ENCODE data around the gene ZNF133.

- TF ChIP-seq, protein P1, sequence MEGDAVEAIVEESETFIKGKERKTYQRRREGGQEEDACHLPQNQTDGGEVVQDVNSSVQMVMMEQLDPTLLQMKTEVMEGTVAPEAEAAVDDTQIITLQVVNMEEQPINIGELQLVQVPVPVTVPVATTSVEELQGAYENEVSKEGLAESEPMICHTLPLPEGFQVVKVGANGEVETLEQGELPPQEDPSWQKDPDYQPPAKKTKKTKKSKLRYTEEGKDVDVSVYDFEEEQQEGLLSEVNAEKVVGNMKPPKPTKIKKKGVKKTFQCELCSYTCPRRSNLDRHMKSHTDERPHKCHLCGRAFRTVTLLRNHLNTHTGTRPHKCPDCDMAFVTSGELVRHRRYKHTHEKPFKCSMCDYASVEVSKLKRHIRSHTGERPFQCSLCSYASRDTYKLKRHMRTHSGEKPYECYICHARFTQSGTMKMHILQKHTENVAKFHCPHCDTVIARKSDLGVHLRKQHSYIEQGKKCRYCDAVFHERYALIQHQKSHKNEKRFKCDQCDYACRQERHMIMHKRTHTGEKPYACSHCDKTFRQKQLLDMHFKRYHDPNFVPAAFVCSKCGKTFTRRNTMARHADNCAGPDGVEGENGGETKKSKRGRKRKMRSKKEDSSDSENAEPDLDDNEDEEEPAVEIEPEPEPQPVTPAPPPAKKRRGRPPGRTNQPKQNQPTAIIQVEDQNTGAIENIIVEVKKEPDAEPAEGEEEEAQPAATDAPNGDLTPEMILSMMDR (IDR thresholded peaks at IDR 0.05) = no peak
- no peak for TF ChIP-seq POLR2A (IDR thresholded peaks at IDR 0.05)
Observed at GRCh38 chr20:18289306-18289705, 979 bp downstream of the ZNF133 start.
